Upper lobe of right lung (tissue), 1 donor: Measurements from ENCODE around the gene CFAP73. TPM values are rescaled to one million over a fixed set of nuclear protein-coding genes. Genes with fewer than 3 reads are reported as not detected.

Experiments used
- ATAC-seq: fragments of 200-7000 bp; cut with Tn5 transposase; one replicate; pipeline ENCODE4 v1.9.1; 2020; ENCODE audit warnings: mild to moderate bottlenecking, moderate library complexity
- DNase-seq: peaks from one replicate; pipeline ENCODE4 v3.0.0-alpha.2; 2020
- H3K27ac ChIP-seq: fragments of 200-600 bp; one replicate; pipeline ENCODE4 v1.8.0; 2022
- H3K27me3 ChIP-seq: fragments of 200-600 bp; one replicate; pipeline ENCODE4 v1.8.0; 2022; ENCODE audit warnings: mild to moderate bottlenecking
- H3K36me3 ChIP-seq: fragments of 200-600 bp; one replicate; pipeline ENCODE4 v1.8.0; 2022
- H3K4me1 ChIP-seq: fragments of 200-600 bp; one replicate; pipeline ENCODE4 v1.8.0; 2022
- H3K4me3 ChIP-seq: fragments of 200-600 bp; one replicate; pipeline ENCODE4 v1.8.0; 2022; ENCODE audit warnings: mild to moderate bottlenecking
- H3K9me3 ChIP-seq: fragments of 200-600 bp; one replicate; pipeline ENCODE4 v1.8.0; 2022
- intact Hi-C: fragments of 100-400 bp; cut with DNase I; formaldehyde crosslinking; loops from one replicate; pipeline ENCODE4 v1.11.0; 2022
- total RNA-seq: library from RNA; stranded (reverse); fragmentation: NEBNext Ultra II Directional; extraction: Animal tissue kit (Norgen Biotek cat#: 25700); gene quantifications from one replicate; pipeline ENCODE4 v1.2.1, GENCODE V29; 2021
- TF ChIP-seq, protein P1 (sequence below): fragments of 200-600 bp; IDR thresholded peaks from one replicate; pipeline ENCODE4 v1.8.0; 2022; ENCODE audit warnings: antibody characterized with exemption
- donor health status: DM: no; HTN: yes; CAD: no; lungs with severe emphysema.

Gene CFAP73
- total RNA-seq, 1 donor from 2014 or later = not detected

GRCh38 chr12:113104953-113105510 is 44.5 kb upstream of the CFAP73 start:
- Histone ChIP-seq H3K27ac (no peak overlapping the region), H3K4me1 (peaks cover 3% of the 10 kb centered on the region), H3K36me3 (no peaks in the 10 kb centered on the region), H3K9me3 (no peaks in the 10 kb centered on the region), H3K27me3 (peaks cover 19% of the 10 kb centered on the region), H3K4me3 (no peak overlapping the region)
- TF ChIP-seq, protein P1, sequence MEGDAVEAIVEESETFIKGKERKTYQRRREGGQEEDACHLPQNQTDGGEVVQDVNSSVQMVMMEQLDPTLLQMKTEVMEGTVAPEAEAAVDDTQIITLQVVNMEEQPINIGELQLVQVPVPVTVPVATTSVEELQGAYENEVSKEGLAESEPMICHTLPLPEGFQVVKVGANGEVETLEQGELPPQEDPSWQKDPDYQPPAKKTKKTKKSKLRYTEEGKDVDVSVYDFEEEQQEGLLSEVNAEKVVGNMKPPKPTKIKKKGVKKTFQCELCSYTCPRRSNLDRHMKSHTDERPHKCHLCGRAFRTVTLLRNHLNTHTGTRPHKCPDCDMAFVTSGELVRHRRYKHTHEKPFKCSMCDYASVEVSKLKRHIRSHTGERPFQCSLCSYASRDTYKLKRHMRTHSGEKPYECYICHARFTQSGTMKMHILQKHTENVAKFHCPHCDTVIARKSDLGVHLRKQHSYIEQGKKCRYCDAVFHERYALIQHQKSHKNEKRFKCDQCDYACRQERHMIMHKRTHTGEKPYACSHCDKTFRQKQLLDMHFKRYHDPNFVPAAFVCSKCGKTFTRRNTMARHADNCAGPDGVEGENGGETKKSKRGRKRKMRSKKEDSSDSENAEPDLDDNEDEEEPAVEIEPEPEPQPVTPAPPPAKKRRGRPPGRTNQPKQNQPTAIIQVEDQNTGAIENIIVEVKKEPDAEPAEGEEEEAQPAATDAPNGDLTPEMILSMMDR = no peak
- intact Hi-C loops = no loop called here
- DNase-seq (no peak), ATAC-seq (no peak)

GRCh38 chr12:113105606-113106271 is 43.8 kb upstream of the CFAP73 start:
- H3K4me3 ChIP-seq = no peak overlapping the region
- no peak for DNase-seq
- ATAC-seq = no peak
- H3K9me3 ChIP-seq = no peaks in the 10 kb centered on the region
- no peak overlapping the region for H3K27ac ChIP-seq
- intact Hi-C loops = no loop called here
- H3K4me1 ChIP-seq = peaks cover 3% of the 10 kb centered on the region
- peaks cover 17% of the 10 kb centered on the region for H3K27me3 ChIP-seq
- TF ChIP-seq, protein P1 = no peak
- H3K36me3 ChIP-seq = no peaks in the 10 kb centered on the region

DNA sequence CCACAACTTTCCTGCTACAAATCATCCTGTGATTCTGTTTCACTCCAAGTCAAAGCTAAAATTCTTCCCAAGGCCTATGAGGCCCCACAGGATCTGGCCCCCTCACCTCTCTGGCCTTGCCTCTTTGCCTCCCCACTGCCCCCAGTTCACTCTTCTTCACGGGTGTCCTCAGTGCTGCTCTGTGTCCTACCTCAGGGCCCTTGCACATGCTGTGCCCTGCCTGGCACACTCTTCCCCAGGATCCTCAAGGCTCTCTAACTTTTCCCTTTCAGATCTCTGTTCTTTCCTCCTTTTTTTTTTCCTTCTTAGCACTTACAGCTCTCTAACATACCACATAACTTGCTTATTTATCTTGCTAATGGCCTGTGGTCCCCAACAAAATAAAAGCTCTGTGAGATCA is 43.2 kb upstream of the CFAP73 start:
- no peak for DNase-seq
- Histone ChIP-seq H3K4me1 (peaks cover 3% of the 10 kb centered on the region), H3K27ac (no peak overlapping the region), H3K36me3 (no peaks in the 10 kb centered on the region), H3K27me3 (peaks cover 13% of the 10 kb centered on the region), H3K4me3 (no peak overlapping the region), H3K9me3 (no peaks in the 10 kb centered on the region)
- intact Hi-C loops = no loop called here
- TF ChIP-seq, protein P1 = no peak
- ATAC-seq = no peak

DNA sequence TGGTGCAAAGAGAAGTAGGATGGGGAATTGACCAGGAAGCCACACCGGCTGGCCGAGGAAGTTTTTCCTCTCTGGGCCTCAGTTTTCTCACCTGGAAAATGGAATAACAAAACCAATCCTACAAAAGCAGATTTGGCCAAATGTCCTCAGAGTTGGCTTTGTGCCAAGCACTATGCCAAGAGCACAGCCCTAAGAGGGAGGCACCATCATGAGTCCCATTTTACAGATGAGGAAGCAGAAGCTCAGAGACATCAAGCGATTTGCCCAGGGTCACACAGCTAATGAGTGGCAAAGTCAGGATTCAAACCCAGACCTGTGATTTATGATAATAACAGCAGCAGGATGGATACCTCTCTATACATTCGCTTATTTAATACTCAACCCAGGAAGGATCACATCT is 41.2 kb upstream of the CFAP73 start:
- H3K36me3 ChIP-seq = no peaks in the 10 kb centered on the region
- TF ChIP-seq, protein P1 = no peak
- DNase-seq (no peak), ATAC-seq (no peak)
- intact Hi-C loops = no loop called here
- no peaks in the 10 kb centered on the region for H3K9me3 ChIP-seq
- H3K4me1 ChIP-seq = peaks cover 3% of the 10 kb centered on the region
- H3K27me3 ChIP-seq = peaks cover 8% of the 10 kb centered on the region
- H3K4me3 ChIP-seq = no peak overlapping the region
- no peak overlapping the region for H3K27ac ChIP-seq

- Histone ChIP-seq H3K4me3 (no peak overlapping the region), H3K9me3 (no peaks in the 10 kb centered on the region), H3K27me3 (no peaks in the 10 kb centered on the region), H3K4me1 (no peaks in the 10 kb centered on the region), H3K36me3 (no peaks in the 10 kb centered on the region), H3K27ac (no peak overlapping the region)
- TF ChIP-seq, protein P1 = no peak
- DNase-seq (no peak), ATAC-seq (no peak)
- intact Hi-C loops = no loop called here
Measured at GRCh38 chr12:113109360-113109759, 40.2 kb upstream of the CFAP73 start.
